Measurements from ENCODE around the gene TDRD12.
A peak's percentile ranks its signal among the peaks of the same experiment; 100 is the strongest.
"Not testable (repeated sequence)": the region's sequence is repeated elsewhere in the genome, so short reads cannot be mapped to it uniquely, and the experiment has no call there.

TDRD12 gene

DNA sequence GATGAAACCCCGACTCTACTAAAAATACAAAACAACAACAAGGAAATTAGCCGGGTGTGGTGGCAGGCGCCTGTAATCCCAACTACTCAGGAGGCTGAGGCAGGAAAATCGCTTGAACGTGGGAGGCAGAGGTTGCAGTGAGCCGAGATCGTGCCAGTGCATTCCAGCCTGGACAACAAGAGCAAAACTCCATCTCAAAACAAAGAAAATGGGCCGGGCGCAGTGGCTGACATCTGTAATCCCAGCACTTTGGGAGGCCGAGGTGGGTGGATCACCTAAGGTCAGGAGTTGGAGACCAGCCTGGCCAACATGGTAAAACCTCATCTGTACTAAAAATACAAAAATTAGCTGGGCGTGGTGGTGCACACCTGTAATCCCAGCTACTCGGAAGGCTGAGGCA lies 112.5 kb downstream of the TDRD12 start:
- ATAC-seq, DNase-seq: not testable (repeated sequence)

- not testable (repeated sequence) for DNase-seq, ATAC-seq
Measured at GRCh38 chr19:32832825-32833224, 113.3 kb downstream of the TDRD12 start.

- not testable (repeated sequence) for ATAC-seq
Measured at GRCh38 chr19:32833388-32833787, 113.8 kb downstream of the TDRD12 start.

GRCh38 chr19:32837531-32837930 lies 118.0 kb downstream of the TDRD12 start:
- DNase-seq (no peak), ATAC-seq (no peak)

More at GRCh38 chr19:32833388-32833787, 113.8 kb downstream of the TDRD12 start:
- not testable (repeated sequence) for DNase-seq

GRCh38 chr19:32842061-32842460 lies 122.5 kb downstream of the TDRD12 start:
- no peak for DNase-seq
- ATAC-seq: no peak

GRCh38 chr19:32843716-32844245 lies 124.2 kb downstream of the TDRD12 start:
- DNase-seq: no peak
- ATAC-seq: no peak

GRCh38 chr19:32848035-32848434 lies 128.5 kb downstream of the TDRD12 start:
- not testable (repeated sequence) for DNase-seq, ATAC-seq

GRCh38 chr19:32852216-32852615 lies 132.6 kb downstream of the TDRD12 start:
- DNase-seq (no peak), ATAC-seq (no peak)

GRCh38 chr19:32856818-32857217 lies 137.3 kb downstream of the TDRD12 start:
- DNase-seq, ATAC-seq: not testable (repeated sequence)

- DNase-seq: no peak
- no peak for ATAC-seq
Measured at GRCh38 chr19:32857584-32857983, 138.0 kb downstream of the TDRD12 start.

DNA sequence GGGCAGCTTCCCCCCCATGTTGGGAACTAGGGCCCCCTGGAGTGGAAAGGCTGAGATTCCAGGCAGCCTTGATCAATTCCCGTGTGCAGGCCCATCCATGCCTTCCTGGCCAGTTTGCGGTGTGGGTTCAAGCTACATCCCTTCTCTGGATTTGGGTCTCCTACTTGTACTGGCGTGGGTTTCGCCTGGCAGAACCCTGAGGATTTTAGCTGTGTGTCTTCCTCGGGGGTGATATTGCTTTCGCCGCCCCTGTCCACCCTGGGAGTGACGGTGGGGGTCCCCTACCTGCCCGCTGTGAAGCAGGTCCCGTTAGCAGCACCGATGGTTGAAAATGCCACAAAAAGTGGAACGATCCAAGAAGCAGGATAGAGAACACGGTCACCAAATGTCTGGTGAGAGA lies 138.6 kb downstream of the TDRD12 start:
- no peak for ATAC-seq

DNA sequence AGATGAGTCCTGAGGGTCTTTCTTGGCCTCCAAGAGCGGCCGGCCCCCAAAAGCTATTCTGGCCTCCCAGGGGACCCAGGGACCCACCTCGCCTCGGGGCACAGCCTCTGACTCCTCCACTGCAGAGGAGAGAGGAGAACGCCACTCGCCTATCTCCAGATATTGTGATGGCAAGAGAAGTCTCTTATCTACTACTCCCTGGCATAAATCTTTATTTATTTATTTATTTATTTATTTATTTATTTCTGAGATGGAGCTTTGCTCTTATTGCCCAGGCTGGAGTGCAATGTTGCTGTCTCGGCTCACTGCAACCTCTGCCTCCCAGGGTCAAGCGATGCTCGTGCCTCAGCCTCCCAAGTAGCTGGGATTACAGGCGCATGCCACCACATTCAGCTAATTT lies 139.0 kb downstream of the TDRD12 start:
- ATAC-seq (no peak), DNase-seq (no peak)

More for the DNA sequence above, 138.6 kb downstream of the TDRD12 start:
- no peak for DNase-seq

GRCh38 chr19:32859591-32859990 lies 140.0 kb downstream of the TDRD12 start:
- ATAC-seq (no peak), DNase-seq (no peak)

DNA sequence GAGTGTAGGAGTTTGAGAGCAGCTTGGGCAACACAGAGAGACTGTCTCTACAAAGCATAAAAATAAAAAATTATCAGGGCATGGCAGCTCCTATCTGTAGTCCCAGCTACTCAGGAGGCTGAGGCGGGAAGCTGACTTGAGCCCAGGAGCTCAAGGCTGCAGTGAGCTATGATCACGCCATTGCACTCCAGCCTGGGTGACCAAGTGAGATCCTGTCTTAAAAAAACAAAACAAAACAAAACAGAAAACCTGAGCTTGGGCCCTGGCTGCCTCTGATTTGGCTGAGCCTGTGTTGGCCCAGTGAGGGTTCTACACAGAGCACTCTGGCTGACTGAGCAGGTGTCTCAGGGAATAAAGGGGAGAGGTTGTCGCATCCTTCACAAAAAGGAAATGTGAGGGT lies 142.0 kb downstream of the TDRD12 start:
- DNase-seq: no peak
- no peak for ATAC-seq

- DNase-seq (no peak), ATAC-seq (no peak)
Measured at GRCh38 chr19:32862173-32862572, 142.6 kb downstream of the TDRD12 start.

- ATAC-seq (no peak), DNase-seq (no peak)
Measured at GRCh38 chr19:32862741-32863140, 143.2 kb downstream of the TDRD12 start.

DNA sequence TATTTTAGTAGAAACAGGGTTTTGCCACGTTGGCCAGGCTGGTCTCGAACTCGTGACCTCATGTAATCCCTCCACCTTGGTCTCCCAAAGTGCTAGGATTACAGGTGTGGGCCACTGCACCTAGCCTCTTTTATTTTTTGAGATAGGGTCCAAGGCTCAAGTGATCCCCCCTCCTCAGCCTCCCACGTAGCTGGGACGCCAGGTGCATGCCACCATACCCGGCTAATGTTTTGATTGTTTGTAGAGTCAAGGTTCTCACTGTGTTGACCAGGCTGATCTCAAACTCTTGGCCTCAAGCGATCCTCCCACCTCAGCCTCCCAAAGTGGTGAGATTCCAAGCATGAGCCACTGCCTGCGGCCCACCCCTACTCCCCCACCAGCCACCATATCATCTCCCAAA lies 143.7 kb downstream of the TDRD12 start:
- ATAC-seq: no peak

DNA sequence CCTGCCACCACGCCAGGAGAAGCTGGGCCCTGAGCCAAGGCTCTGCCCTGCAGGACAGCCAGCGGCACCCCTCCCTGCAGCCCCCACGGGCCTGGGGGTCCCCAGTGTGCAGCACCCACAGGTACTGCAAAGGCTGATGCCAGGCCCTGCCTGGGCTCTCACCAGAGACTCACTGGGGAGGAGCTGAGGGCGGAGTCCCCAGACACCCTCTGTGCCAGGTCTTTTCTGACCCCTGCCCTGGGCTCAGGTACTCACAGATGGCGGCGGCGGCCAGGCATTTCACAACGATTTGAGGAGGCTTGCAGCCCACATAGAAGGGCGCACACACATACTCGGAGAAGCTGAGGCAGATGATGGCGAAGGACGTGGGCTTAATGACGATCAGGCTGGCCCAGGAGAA lies 144.3 kb downstream of the TDRD12 start:
- DNase-seq (no peak), ATAC-seq (no peak)

More for the DNA sequence above, 143.7 kb downstream of the TDRD12 start:
- DNase-seq: no peak

DNA sequence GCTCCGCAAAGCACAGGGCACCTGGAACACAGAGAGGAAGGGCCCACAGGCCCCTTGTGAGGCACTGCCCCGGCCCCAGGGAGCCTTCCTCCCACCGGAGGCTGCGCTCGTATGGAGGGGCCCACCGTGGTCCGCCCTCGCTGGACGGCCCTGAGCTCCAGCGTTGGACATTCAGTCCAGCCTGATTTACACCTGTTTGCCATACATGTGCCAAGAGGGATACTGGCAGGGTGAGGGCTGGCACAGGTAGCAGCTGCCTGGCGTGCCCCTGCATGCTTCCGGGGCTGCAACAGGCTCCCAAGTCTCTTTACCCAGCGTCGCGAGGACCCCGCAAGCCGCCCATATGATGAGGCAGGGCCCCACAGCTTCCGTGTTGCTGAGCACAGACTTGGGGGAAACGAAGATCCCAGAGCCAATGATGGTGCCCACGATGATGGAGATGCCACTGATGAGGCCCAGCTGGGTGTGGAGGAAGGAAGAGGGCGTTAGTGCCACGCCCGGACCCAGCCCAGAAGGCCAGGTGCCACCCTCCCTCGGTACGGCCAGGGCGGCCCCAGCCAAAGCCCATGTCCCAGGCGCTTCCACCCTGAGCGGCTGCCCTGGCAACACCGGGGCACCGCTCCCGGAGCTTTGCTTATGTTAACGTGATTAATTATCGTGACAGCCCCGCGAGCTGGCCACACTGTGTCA lies 144.9 kb downstream of the TDRD12 start:
- no peak for DNase-seq
- ATAC-seq: peak; percentile 10

DNA sequence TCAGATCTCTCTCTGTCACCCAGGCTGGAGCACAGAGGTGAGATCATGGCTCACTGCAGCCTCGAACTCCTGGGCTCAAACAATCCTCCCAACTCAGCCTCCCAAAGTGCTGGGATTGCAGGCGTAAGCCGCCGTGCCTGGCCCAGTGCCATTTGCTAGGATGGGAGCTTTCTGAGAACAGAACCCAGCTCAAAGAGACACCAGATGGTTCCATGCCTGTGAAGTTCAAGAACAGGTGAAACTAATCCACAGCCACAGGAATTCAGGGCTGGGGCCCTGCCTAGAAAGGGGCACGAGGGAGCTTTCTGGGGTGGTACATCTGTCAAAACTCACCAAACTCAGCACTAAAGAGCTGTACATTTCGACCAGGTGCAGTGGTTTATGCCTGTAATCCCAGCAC lies 145.8 kb downstream of the TDRD12 start:
- ATAC-seq (no peak), DNase-seq (no peak)

GRCh38 chr19:32866061-32866460 lies 146.5 kb downstream of the TDRD12 start:
- no peak for DNase-seq

GRCh38 chr19:32866564-32867265 lies 147.1 kb downstream of the TDRD12 start:
- ATAC-seq: no peak
- no peak for DNase-seq

More at GRCh38 chr19:32866061-32866460, 146.5 kb downstream of the TDRD12 start:
- no peak for ATAC-seq

DNA sequence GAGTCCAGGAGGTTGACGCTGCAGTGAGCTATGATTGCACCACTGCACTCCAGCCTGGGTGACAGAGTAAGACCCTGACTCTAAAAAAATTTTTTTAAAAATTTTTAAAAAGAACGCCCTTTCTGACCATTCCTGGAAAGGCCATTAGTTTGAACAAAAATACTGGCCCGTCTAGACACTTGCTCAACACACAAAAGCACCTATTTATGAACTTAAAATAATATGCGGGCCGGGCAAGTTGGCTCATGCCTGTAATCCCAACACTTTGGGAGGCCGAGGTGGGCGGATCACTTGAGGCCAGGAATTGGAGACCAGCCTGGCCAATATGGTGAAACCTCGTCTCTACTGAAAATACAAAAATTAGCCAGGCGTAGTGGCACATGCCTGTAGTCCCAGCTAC lies 147.9 kb downstream of the TDRD12 start:
- DNase-seq, ATAC-seq: not testable (repeated sequence)
